Mesothelial cell of epicardium (in vitro differentiated cells): ENCODE measurements around the gene TIMM50. TPM values are rescaled to one million over a fixed set of nuclear protein-coding genes. Genes with fewer than 3 reads are reported as not detected.

Experiments used
- DNase-seq, 2 experiments: peaks; one replicate each; pipeline ENCODE4 v3.0.0; 2021; ENCODE audit warnings: low spot score in 2 of 2; ENCODE audit not compliant: unreplicated experiment in 2 of 2
- H3K27ac Mint-ChIP-seq: 2 replicates; pipeline ENCODE4 v1.8.0; 2021; ENCODE audit warnings: mixed read lengths
- H3K27me3 Mint-ChIP-seq: 2 replicates; pipeline ENCODE4 v1.8.0; 2021; ENCODE audit warnings: low read depth, mixed read lengths
- H3K36me3 Mint-ChIP-seq: 2 replicates; pipeline ENCODE4 v1.8.0; 2021; ENCODE audit warnings: mixed read lengths
- H3K4me1 Mint-ChIP-seq: 2 replicates; pipeline ENCODE4 v1.8.0; 2021; ENCODE audit warnings: mixed read lengths
- H3K4me3 Mint-ChIP-seq: 2 replicates; pipeline ENCODE4 v1.8.0; 2021; ENCODE audit warnings: mild to moderate bottlenecking, moderate library complexity, mixed read lengths
- H3K9me3 Mint-ChIP-seq: 2 replicates; pipeline ENCODE4 v1.8.0; 2021; ENCODE audit warnings: mixed read lengths
- CTCF ChIP-seq: fragments of 200-600 bp; sonication (generic); IDR thresholded peaks from one replicate; pipeline ENCODE4 v1.5.0; 2021; ENCODE audit warnings: antibody characterized with exemption; ENCODE audit not compliant: unreplicated experiment
- total RNA-seq: library from RNA; stranded (reverse); gene quantifications from 3 replicates; pipeline ENCODE4 v1.2.1, GENCODE V29; 2021

Gene TIMM50
- 69.3 to 78.9 TPM (median 70.7 TPM) in 3 replicates for total RNA-seq

GRCh38 chr19:39480337-39481228, at the start of gene TIMM50:
TSS of gene TIMM50 (plus strand) at chr19:39480838. CDS start at chr19:39480854, 16 bp downstream.
- peak within 1 kb of the TSS; percentile 98 for H3K27ac Mint-ChIP-seq
- peak; percentile 95 to 99 for DNase-seq
- TF ChIP-seq CTCF: no peak
- H3K4me3 Mint-ChIP-seq: peak within 1 kb of the TSS; percentile 85
- H3K9me3 Mint-ChIP-seq: no peaks in the 10 kb centered on the region
- H3K36me3 Mint-ChIP-seq: peaks cover 15% of the 10 kb centered on the region
- H3K4me1 Mint-ChIP-seq: peaks cover 22% of the 10 kb centered on the region
- no peaks in the 10 kb centered on the region for H3K27me3 Mint-ChIP-seq

GRCh38 chr19:39432677-39433025, 48.0 kb upstream of the TIMM50 start:
- H3K36me3 Mint-ChIP-seq: peaks cover 16% of the 10 kb centered on the region
- TF ChIP-seq CTCF: no peak
- no peak overlapping the region for H3K27ac Mint-ChIP-seq
- no peaks in the 10 kb centered on the region for H3K27me3 Mint-ChIP-seq
- H3K4me1 Mint-ChIP-seq: peaks cover 35% of the 10 kb centered on the region
- no peak for DNase-seq
- no peaks in the 10 kb centered on the region for H3K9me3 Mint-ChIP-seq
- H3K4me3 Mint-ChIP-seq: no peak overlapping the region

- Mint-ChIP-seq H3K36me3 (peaks cover 16% of the 10 kb centered on the region), H3K27me3 (no peaks in the 10 kb centered on the region), H3K9me3 (no peaks in the 10 kb centered on the region), H3K27ac (peak overlapping the region; percentile 47), H3K4me3 (peak overlapping the region; percentile 49), H3K4me1 (peaks cover 29% of the 10 kb centered on the region)
- no peak for TF ChIP-seq CTCF
- DNase-seq: no peak
Measured at GRCh38 chr19:39433480-39434079, 47.1 kb upstream of the TIMM50 start.

- no peaks in the 10 kb centered on the region for H3K9me3 Mint-ChIP-seq
- no peak for DNase-seq
- no peaks in the 10 kb centered on the region for H3K27me3 Mint-ChIP-seq
- H3K36me3 Mint-ChIP-seq: peaks cover 16% of the 10 kb centered on the region
- peaks cover 23% of the 10 kb centered on the region for H3K4me1 Mint-ChIP-seq
- H3K27ac Mint-ChIP-seq: peak overlapping the region; percentile 56
- no peak for TF ChIP-seq CTCF
- H3K4me3 Mint-ChIP-seq: peak overlapping the region; percentile 100
Measured at GRCh38 chr19:39434123-39435076, 46.2 kb upstream of the TIMM50 start.

- TF ChIP-seq CTCF: no peak
- peaks cover 16% of the 10 kb centered on the region for H3K36me3 Mint-ChIP-seq
- no peaks in the 10 kb centered on the region for H3K9me3 Mint-ChIP-seq
- peaks cover 23% of the 10 kb centered on the region for H3K4me1 Mint-ChIP-seq
- peak; percentile 98 to 99 for DNase-seq
- H3K4me3 Mint-ChIP-seq: peak within 1 kb of the TSS; percentile 100
- H3K27ac Mint-ChIP-seq: peak within 1 kb of the TSS; percentile 99
- H3K27me3 Mint-ChIP-seq: no peaks in the 10 kb centered on the region
Measured at GRCh38 chr19:39435499-39436349, 44.9 kb upstream of the TIMM50 start, which contains the start of gene RPS16. TSS of gene RPS16 (minus strand) at chr19:39435949. CDS start at chr19:39435895, 54 bp downstream.
